ENCODE results near the gene LPIN2. TPM values are rescaled to one million over a fixed set of nuclear protein-coding genes. Genes with fewer than 3 reads are reported as not detected.

LPIN2 gene
- total and polyA plus RNA-seq, 7 experiments from 2014 or later, result 58.8 to 133 (median 73.1) TPM

DNA sequence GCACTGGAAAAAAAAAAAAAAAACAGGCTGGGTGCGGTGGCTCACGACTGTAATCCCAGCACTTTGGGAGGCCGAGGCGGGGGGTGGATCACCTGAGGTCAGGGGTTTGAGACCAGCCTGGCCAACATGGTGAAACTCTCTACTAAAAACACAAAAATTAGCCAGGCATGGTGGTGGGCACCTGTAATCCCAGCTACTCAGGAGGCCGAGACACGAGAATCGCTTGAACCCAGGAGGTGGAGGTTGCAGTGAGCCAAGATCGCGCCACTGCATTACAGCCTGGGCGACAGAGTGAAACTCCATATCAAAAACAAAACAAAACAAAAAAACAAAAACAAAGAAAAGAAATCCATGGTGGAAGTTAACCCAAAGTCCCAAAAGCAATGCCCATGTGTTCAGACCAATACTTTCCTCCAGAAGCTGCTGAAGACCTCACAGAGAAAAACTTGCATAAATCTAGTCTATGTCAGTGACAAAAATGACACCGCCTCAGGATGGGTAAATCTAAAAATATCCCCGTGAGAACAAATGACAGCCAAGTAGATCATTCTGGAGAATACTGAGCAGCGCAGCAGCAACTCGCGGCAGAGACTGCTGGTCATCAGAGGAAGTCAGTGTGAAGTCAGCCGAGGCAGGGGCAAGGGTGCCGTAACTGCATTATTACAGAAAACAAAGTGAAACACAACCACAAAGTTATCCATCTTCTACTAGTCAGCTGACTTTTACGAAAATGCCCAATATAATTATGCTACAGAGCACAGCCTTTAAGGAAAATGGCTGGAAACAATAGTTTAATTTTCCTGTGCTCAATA is 41.0 kb downstream of the LPIN2 start:
- intact Hi-C loops (cut with micrococcal nuclease), result loop anchor here (1.0 to 5.0 kb wide), 4 partner anchors 8 to 335 kb away; no protein-coding TSS in a partner anchor
- ChIA-PET POLR2A (interaction anchor here (0.7 to 14.4 kb wide), 8 partner anchors 11 to 242 kb away, joined by 5 to 335 read pairs (median 22); no protein-coding TSS in a partner anchor), CTCF (interaction anchor here (0.6 to 7.9 kb wide), 10 partner anchors 11 to 118 kb away, joined by 3 to 75 read pairs (median 4); no protein-coding TSS in a partner anchor)
- no peaks in the 10 kb centered on the region for H3K27me3 ChIP-seq (ENCODE audit: control insufficient read depth in 2 of 2, insufficient read depth in 2 of 2, low read length in 2 of 2)
- Mint-ChIP-seq H3K4me3 (peak overlapping the region; percentile 75 to 93 (median 88)), H3K36me3 (peaks cover 0 to 37% (median 17%) of the 10 kb centered on the region in 5 donors), H3K27ac (peak overlapping the region; percentile 90 to 99 (median 96)), H3K9me3 (no peaks in the 10 kb centered on the region), H3K4me1 (peaks cover 63 to 97% (median 93%) of the 10 kb centered on the region in 7 donors), H3K27me3 (no peaks in the 10 kb centered on the region)
- no peaks in the 10 kb centered on the region for H3K9me3 ChIP-seq (ENCODE audit: control insufficient read depth in 2 of 3, low read length in 3 of 3)
- peaks cover 75 to 82% of the 10 kb centered on the region in 2 donors for H3K4me1 ChIP-seq (ENCODE audit: control insufficient read depth in 2 of 2, insufficient read depth in 2 of 2, low read length in 2 of 2)
- ATAC-seq (peak; percentile 84), DNase-seq (peak in 7 of 9 donors; percentile 40 to 80 (median 62))
- peak overlapping the region; percentile 76 for H3K27ac ChIP-seq (ENCODE audit: low read depth, low read length)
- H3K36me3 ChIP-seq (ENCODE audit: control insufficient read depth in 2 of 3, insufficient read depth in 3 of 3, low read length in 3 of 3), result no peaks in the 10 kb centered on the region
- H3K4me3 ChIP-seq (ENCODE audit: low read length), result peak overlapping the region; percentile 45

- peaks cover 75 to 82% of the 10 kb centered on the region in 2 donors for H3K4me1 ChIP-seq (ENCODE audit: control insufficient read depth in 2 of 2, insufficient read depth in 2 of 2, low read length in 2 of 2)
- peaks cover 0 to 35% (median 10%) of the 10 kb centered on the region in 5 donors for H3K36me3 Mint-ChIP-seq
- no peaks in the 10 kb centered on the region for H3K9me3 ChIP-seq (ENCODE audit: control insufficient read depth in 2 of 3, low read length in 3 of 3)
- ChIA-PET POLR2A (interaction anchor here (0.7 to 14.4 kb wide), 12 partner anchors 8 to 335 kb away, joined by 3 to 335 read pairs (median 10); no protein-coding TSS in a partner anchor), CTCF (interaction anchor here (0.6 to 7.9 kb wide), 11 partner anchors 8 to 91 kb away, joined by 3 to 75 read pairs (median 4); no protein-coding TSS in a partner anchor)
- peak overlapping the region; percentile 76 for H3K27ac ChIP-seq (ENCODE audit: low read depth, low read length)
- no peaks in the 10 kb centered on the region for H3K9me3 Mint-ChIP-seq
- ATAC-seq (peak; percentile 73), DNase-seq (peak in 5 of 9 donors; percentile 34 to 62 (median 52))
- H3K27me3 Mint-ChIP-seq, result no peaks in the 10 kb centered on the region
- peak overlapping the region; percentile 90 to 99 (median 96) for H3K27ac Mint-ChIP-seq
- intact Hi-C loops (cut with micrococcal nuclease), result loop anchor here (2.0 to 5.0 kb wide), 2 partner anchors 14 to 334 kb away; no protein-coding TSS in a partner anchor
- H3K4me3 ChIP-seq (ENCODE audit: low read length), result peak overlapping the region; percentile 45
- H3K4me1 Mint-ChIP-seq, result peaks cover 58 to 97% (median 93%) of the 10 kb centered on the region in 7 donors
- no peaks in the 10 kb centered on the region for H3K36me3 ChIP-seq (ENCODE audit: control insufficient read depth in 2 of 3, insufficient read depth in 3 of 3, low read length in 3 of 3)
- H3K4me3 Mint-ChIP-seq, result peak overlapping the region; percentile 75 to 93 (median 88)
- H3K27me3 ChIP-seq (ENCODE audit: control insufficient read depth in 2 of 2, insufficient read depth in 2 of 2, low read length in 2 of 2), result no peaks in the 10 kb centered on the region
Observed at GRCh38 chr18:2970772-2971659, 41.9 kb downstream of the LPIN2 start.

DNA sequence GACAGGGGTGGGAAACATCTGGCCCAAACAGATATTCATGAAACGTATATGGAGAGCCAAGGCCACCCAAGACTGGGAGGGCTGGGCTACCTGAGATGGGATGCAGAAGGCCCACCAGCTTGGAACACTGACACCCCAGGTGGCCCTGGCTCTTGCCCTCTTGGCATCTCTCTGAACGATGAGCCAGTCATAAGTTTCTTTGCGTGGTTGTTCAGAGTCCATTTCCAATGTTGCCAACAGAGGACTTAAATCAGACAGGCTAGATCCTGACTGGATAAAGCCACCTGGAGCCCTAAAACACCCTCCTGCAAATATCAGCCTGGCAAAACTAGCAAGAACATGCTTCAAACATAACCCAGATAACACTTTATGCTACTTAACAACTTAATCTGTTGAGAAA is 42.6 kb downstream of the LPIN2 start:
- H3K4me3 Mint-ChIP-seq, result peak overlapping the region; percentile 75 to 88 (median 82)
- POLR2A ChIA-PET, result interaction anchor here (0.8 to 14.4 kb wide), 9 partner anchors 8 to 334 kb away, joined by 3 to 335 read pairs (median 31); no protein-coding TSS in a partner anchor
- DNase-seq, result no peak
- peak overlapping the region; percentile 79 to 99 (median 95) for H3K27ac Mint-ChIP-seq
- intact Hi-C loops (cut with micrococcal nuclease), result loop anchor here (2.0 to 5.0 kb wide), 2 partner anchors 14 to 333 kb away; no protein-coding TSS in a partner anchor
- Histone ChIP-seq H3K27me3 (ENCODE audit: control insufficient read depth in 2 of 2, insufficient read depth in 2 of 2, low read length in 2 of 2) (no peaks in the 10 kb centered on the region), H3K4me1 (ENCODE audit: control insufficient read depth in 2 of 2, insufficient read depth in 2 of 2, low read length in 2 of 2) (peaks cover 79 to 81% of the 10 kb centered on the region in 2 donors), H3K36me3 (ENCODE audit: control insufficient read depth in 2 of 3, insufficient read depth in 3 of 3, low read length in 3 of 3) (no peaks in the 10 kb centered on the region), H3K9me3 (ENCODE audit: control insufficient read depth in 2 of 3, low read length in 3 of 3) (no peaks in the 10 kb centered on the region), H3K27ac (ENCODE audit: low read depth, low read length) (peak overlapping the region; percentile 76), H3K4me3 (ENCODE audit: low read length) (no peak overlapping the region)
- H3K9me3 Mint-ChIP-seq, result no peaks in the 10 kb centered on the region
- peaks cover 0 to 36% (median 6%) of the 10 kb centered on the region in 5 donors for H3K36me3 Mint-ChIP-seq
- no peaks in the 10 kb centered on the region for H3K27me3 Mint-ChIP-seq
- CTCF ChIA-PET, result interaction anchor here (0.6 to 7.9 kb wide), 9 partner anchors 8 to 92 kb away, joined by 3 to 75 read pairs (median 4); no protein-coding TSS in a partner anchor
- no peak for ATAC-seq
- H3K4me1 Mint-ChIP-seq, result peaks cover 55 to 98% (median 88%) of the 10 kb centered on the region in 7 donors

DNA sequence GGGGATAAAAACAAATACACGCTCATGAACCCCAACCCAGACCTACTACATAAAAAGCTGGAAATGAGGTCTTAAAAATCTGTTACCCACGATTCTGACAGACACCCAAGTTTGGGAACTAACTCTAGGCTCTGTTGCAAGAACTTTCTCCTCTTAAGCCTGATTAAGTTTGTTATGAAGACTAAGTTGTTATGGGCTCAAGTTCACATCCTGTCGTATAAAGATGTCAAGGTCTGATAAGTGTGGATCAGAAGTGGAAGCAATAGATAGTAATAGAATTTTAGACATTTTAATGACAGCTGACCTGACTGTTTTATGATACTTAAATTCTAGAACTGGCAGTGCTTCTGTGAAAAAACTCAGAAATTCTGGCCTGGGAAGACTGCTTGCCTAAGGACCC is 43.2 kb downstream of the LPIN2 start:
- peaks cover 84 to 87% of the 10 kb centered on the region in 2 donors for H3K4me1 ChIP-seq (ENCODE audit: control insufficient read depth in 2 of 2, insufficient read depth in 2 of 2, low read length in 2 of 2)
- Mint-ChIP-seq H3K9me3 (no peaks in the 10 kb centered on the region), H3K4me1 (peaks cover 53 to 100% (median 88%) of the 10 kb centered on the region in 7 donors), H3K27ac (peak overlapping the region; percentile 79 to 99 (median 95)), H3K27me3 (no peaks in the 10 kb centered on the region), H3K36me3 (peaks cover 0 to 37% (median 6%) of the 10 kb centered on the region in 5 donors), H3K4me3 (peak overlapping the region; percentile 75 to 88 (median 82))
- DNase-seq, result no peak
- no peaks in the 10 kb centered on the region for H3K36me3 ChIP-seq (ENCODE audit: control insufficient read depth in 2 of 3, insufficient read depth in 3 of 3, low read length in 3 of 3)
- no peak for ATAC-seq
- CTCF ChIA-PET, result interaction anchor here (1.2 to 7.9 kb wide), 6 partner anchors 8 to 119 kb away, joined by 3 to 75 read pairs (median 6); no protein-coding TSS in a partner anchor
- POLR2A ChIA-PET, result interaction anchor here (0.9 to 14.4 kb wide), 7 partner anchors 9 to 286 kb away, joined by 3 to 335 read pairs (median 34); no protein-coding TSS in a partner anchor
- H3K4me3 ChIP-seq (ENCODE audit: low read length), result peak overlapping the region; percentile 46
- H3K27ac ChIP-seq (ENCODE audit: low read depth, low read length), result peak overlapping the region; percentile 76
- intact Hi-C loops (cut with micrococcal nuclease), result loop anchor here (1.0 to 5.0 kb wide), 3 partner anchors 9 to 332 kb away; no protein-coding TSS in a partner anchor
- H3K9me3 ChIP-seq (ENCODE audit: control insufficient read depth in 2 of 3, low read length in 3 of 3), result no peaks in the 10 kb centered on the region
- H3K27me3 ChIP-seq (ENCODE audit: control insufficient read depth in 2 of 2, insufficient read depth in 2 of 2, low read length in 2 of 2), result no peaks in the 10 kb centered on the region

- Histone ChIP-seq H3K27ac (ENCODE audit: low read depth, low read length) (peak overlapping the region; percentile 76), H3K9me3 (ENCODE audit: control insufficient read depth in 2 of 3, low read length in 3 of 3) (no peaks in the 10 kb centered on the region), H3K36me3 (ENCODE audit: control insufficient read depth in 2 of 3, insufficient read depth in 3 of 3, low read length in 3 of 3) (no peaks in the 10 kb centered on the region), H3K4me1 (ENCODE audit: control insufficient read depth in 2 of 2, insufficient read depth in 2 of 2, low read length in 2 of 2) (peaks cover 95 to 96% of the 10 kb centered on the region in 2 donors), H3K4me3 (ENCODE audit: low read length) (peak overlapping the region; percentile 46), H3K27me3 (ENCODE audit: control insufficient read depth in 2 of 2, insufficient read depth in 2 of 2, low read length in 2 of 2) (no peaks in the 10 kb centered on the region)
- H3K4me3 Mint-ChIP-seq, result peak overlapping the region; percentile 75 to 88 (median 82)
- CTCF ChIA-PET, result interaction anchor here (0.8 to 7.9 kb wide), 8 partner anchors 9 to 487 kb away, joined by 3 to 75 read pairs (median 6); no protein-coding TSS in a partner anchor
- H3K9me3 Mint-ChIP-seq, result no peaks in the 10 kb centered on the region
- DNase-seq (no peak), ATAC-seq (no peak)
- H3K4me1 Mint-ChIP-seq, result peaks cover 59 to 99% (median 85%) of the 10 kb centered on the region in 7 donors
- peak overlapping the region; percentile 79 to 99 (median 95) for H3K27ac Mint-ChIP-seq
- H3K27me3 Mint-ChIP-seq, result no peaks in the 10 kb centered on the region
- H3K36me3 Mint-ChIP-seq, result peaks cover 0 to 44% (median 5%) of the 10 kb centered on the region in 5 donors
- POLR2A ChIA-PET, result interaction anchor here (0.7 to 14.4 kb wide), 9 partner anchors 9 to 280 kb away, joined by 3 to 335 read pairs (median 25); no protein-coding TSS in a partner anchor
- intact Hi-C loops (cut with micrococcal nuclease), result loop anchor here in 1 of 2 donors (1.0 kb wide), 1 partner anchor 8 kb away; no protein-coding TSS in a partner anchor
Observed at GRCh38 chr18:2968606-2969005, 44.3 kb downstream of the LPIN2 start.

Measured in naive thymus-derived CD4-positive, alpha-beta T cell (primary cell).